NCI-H345 treated with DMSO at 0.1 percent for 48 hours (cell line): ENCODE measurements around the gene PDC.
"Not testable (repeated sequence)": the region's sequence is repeated elsewhere in the genome, so short reads cannot be mapped to it uniquely, and the experiment has no call there.

ENCODE experiments used
- DNase-seq: peaks from one replicate; lab custom pipeline; 2025; ENCODE audit not compliant: unreplicated experiment; lab: John Stamatoyannopoulos, UW

Gene PDC

DNA sequence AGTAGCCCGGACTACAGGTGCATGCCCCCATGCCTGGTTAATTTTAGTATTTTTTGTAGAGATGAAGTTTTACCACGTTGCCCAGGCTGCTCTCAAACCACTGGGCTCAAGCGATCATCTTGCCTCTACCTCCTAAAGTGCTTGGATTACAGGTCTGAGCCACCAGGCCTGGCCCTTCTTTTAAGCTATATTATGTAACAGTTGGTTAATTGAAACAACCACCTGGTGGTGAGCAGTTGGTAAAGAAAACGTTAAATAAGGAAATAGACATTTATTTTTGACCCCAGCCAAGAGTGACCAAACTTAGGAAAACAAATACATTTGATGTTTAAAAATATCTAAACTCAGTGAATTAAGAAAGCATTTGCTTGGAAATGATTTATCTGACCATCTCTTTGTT is 12.1 kb upstream of the PDC start:
- no peak for DNase-seq

DNA sequence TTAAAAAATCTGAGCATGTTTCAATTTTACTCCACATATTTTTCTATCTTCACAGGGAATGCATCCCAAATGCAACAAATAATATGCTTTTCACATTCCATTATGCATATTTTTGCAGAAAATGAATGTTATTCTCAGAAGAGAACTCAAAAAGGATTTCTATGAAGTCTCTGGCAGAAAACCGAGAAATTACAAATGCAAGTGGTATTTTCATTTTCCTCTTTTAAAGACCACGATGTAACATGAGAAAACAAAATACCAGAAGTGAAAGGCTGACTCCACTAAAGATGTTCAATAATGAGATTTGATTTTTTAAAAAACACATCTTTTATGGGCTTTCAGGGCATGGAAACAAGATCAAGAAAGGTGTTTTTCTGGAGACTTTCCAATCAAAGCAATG is 5.0 kb upstream of the PDC start:
- DNase-seq: no peak

DNA sequence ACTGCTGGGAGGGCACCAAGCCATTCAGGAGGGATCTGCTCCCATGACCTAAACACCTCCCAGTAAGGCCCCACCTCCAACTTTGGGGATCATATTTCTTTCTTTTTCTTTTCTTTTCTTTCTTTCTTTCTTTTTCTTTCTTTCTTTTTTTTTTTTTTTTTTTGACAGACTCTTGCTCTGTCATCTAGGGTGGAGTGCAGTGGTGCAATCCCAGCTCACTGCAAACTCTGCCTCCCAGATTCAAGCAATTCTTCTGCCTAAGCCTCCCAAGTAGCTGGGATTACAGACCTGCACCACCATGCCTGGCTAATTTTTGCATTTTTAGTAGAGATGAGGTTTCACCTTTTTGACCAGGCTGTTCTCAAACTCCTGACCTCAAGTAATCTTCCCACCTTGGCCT is 4.6 kb upstream of the PDC start:
- not testable (repeated sequence) for DNase-seq

DNA sequence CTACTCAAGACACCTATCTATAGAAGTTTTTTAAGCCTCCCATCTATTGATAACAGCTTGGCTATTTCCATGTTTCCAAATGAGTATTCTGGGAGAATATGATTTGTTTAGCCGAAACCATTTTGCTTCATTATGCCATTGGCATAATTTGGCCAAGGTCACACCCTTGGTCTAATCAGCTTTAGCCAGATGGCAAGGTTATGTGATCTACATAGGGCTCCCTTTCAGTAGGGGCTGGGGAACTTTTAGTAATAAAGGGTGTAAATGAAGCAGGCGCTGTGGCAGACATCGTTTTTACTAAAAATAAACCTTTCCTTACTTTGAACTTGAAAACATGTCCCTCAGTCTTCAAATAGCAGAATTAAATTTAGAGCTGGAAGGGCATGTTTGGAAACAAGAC is 3.0 kb upstream of the PDC start:
- no peak for DNase-seq

DNA sequence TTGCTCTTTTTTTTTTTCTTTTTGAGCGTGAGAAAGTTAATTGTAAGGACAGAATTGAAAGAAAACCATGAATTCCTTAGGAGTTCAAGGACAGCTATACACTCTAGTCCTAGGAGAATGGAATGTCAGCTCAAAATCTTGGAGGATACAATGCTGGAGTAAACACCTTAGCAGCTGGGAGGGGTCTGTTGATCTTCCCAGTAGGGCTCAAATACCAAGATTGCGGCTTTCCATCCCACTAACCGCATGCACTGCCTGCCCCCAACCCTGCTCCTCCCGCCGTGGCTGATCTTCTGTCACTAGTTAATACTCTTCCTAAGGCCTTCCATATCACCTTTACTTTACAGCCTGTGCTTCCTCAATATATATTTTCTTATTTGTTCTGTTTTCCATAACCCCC is 2.6 kb upstream of the PDC start:
- DNase-seq: no peak

DNA sequence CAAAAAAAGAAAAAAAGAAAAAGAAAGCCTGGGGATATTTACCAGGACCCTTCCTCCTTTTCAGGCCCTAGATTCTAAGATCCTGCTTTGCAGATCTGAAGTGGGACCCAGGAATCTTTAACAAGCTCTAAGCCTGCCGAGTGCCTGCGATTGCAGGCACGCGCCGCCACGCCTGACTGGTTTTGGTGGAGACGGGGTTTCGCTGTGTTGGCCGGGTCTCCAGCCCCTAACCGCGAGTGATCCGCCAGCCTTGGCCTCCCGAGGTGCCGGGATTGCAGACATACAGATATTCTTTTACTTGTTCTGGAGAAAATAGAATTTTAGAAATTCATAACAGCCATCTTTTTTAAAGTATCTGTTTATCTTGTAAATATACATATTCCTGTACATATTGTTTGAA is 1.8 kb downstream of the PDC start:
- DNase-seq: not testable (repeated sequence)

DNA sequence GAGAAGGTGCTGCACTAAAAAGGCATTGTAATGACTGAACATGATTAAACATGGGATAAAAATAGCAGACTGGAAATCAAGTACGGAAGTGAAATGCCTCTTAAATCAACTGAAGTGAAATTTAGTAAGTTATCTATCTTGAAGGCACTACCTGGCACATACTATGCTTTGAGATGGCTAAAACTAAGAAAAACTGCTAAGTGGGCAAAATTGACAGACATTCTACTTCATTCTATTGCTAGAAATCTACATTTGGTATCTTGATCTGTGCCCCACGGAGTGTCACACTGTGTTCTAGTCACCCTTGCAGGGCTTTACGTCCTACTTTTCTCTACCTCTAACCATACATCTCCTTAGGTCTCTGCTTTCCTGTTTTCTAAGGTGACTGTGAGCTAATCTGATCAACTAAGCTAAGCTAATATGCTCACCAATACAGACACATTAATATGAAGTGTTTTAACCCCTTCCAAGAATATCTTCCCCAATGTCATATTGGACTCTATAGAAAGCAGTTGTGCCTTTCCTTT is 4.1 kb downstream of the PDC start:
- DNase-seq: no peak

DNA sequence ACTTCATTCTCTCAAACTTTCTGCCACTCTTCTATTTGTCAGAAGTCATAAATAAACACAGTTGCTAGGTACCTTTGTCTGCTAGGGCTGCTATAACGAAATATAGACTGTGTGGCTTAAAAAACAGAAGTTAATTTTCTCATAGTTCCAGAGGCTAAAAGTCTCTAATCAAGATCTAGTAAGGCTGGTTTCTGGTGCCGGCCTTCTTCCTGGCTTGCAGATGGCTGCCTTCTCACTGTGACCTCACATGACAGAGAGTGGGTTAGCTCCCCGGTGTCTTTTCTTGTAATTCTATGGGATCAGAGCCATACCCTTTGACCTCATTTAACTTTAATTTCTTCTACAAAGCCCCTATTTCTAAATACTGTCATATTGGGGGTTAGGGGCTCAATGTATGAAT is 5.9 kb downstream of the PDC start:
- DNase-seq: no peak

DNA sequence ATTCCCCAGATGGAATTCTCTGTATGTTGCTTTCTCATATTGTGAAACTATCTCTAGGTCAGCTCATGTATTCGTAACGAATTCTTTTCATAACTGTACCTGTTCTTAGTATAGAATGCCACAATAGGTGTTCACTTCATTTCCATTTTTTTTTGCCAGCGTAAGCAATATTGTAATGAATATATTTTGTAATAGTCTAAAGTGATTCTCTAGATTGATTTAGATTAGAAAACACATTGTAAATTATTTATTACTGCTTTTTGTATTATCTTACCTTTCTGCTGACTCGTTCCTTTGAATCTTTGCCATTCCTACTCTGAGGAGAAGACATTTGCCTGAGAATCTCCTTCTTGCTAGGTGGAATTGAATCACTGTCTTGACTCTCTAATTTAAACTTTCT is 14.8 kb downstream of the PDC start:
- no peak for DNase-seq

DNA sequence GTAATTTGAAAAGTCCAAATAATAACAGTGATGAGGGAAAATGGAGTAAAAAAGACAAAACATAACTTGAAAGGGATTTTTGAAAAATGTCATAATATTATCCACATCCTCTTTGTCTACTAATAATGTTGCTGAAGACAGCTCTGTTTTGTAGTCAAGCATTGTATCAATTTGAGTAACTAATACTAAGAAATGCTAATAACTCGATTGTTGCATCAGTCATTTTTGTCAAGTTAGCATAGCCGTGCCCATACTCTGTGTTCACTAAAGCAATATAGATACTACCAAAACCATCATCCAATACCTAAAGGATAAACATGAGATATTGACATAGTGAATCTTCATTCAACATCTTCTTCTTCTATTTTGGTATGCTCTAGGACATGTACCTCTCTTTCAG is 17.3 kb downstream of the PDC start:
- no peak for DNase-seq

DNA sequence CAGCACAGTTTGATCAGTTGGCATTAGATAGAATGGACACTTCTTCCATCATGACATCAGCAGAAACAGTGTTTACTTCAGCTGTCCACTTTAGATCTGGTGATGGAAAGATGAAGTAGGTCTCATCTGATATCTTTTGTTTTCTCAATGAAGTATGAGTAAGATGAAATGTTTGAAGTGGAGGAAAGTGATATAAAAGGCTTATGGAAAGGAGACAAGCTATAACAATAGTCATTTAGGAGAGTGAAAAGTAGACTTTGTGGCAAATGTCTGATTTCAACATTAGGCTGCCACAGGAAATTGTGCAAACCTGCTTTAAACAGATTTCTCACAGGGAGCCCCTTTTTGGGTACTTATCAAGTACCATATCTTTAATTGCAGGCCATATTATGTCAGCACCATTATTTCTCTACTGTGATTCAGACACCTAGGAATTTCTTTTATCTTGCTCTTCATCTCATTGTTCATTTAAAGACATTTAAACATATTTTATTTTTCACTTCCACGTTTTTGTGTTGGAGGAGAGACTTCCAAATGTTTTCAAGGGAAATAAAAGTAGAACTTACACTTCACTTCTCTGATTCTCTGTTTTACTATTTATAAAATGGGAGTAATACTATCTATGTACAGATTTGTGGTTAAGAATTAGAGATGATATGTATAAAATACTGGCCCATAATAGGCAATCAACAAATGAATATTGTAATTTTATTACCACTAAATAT is 18.1 kb downstream of the PDC start:
- DNase-seq: no peak

DNA sequence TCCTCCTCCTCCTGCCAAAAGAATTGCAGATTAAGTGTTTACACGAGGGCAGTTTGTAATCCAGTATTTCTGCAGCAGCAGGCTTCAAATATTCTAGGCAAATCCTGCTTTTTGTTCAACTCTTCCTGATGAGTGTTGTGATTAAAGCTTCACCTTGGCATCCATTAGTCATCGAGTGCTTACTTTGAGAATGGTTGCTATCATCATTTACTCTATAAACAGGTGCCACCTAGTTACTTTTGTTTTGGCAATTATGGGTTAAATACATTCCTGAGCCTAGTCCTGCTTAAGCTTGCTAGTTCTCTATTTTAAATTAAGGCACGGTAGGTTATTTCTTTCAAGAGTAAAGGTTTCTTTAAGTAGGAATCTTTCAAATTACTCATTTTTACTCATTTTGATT is 20.3 kb downstream of the PDC start:
- no peak for DNase-seq

DNA sequence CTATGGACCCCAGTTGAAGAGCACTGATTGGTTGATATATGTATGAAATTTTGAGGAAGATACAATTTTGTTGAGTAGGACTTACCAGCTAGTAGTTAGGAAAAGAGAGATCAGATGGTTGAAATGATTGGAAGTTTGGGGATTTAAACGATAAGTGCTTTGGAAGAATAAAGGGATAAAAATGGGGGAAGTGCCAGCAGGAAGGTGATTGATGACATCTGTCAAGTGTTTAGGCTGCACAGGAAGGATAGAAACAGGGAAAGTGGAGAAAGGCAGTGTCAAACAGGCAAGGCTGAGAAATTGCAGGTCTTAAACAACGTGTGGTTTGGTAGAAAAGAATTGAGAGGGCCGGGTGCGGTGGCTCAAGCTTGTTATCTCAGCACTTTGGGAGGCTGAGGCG is 22.3 kb downstream of the PDC start:
- DNase-seq: no peak

DNA sequence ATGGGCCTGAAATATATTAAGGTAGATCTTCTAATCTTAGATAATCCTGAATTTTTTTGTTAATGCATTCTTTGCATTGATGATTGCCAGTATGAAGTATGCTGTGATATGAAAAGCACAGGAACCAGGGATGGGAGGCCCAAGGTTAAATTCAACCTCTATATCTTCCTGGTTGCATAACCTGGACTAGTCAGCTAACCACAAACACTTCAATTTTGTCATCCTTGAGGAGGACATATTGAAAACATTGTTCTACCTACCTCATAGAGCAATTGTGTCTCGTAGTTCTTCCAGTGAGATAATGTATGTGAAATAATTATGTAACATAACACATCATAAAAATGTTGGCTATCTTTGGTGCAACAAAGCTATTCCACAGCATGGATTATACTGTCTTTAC is 25.6 kb downstream of the PDC start:
- no peak for DNase-seq

DNA sequence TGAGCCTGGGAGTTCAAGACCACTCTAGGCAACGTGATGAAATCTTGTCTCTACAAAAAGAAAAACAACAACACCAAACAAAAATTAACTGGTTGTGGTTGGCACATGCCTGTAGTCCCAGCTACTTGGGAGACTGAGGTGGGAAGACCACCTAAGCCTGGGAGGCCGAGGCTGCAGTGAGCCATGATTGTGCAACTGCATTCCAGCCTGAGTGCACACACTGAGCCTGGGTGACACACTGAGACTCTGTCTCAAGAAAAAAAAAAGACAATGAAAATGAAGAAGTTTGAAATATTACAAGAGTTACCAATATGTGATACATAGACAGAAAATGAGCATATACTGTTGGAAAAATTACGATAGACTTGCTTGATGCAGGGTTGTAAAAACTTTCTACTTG is 31.9 kb downstream of the PDC start:
- DNase-seq: no peak

DNA sequence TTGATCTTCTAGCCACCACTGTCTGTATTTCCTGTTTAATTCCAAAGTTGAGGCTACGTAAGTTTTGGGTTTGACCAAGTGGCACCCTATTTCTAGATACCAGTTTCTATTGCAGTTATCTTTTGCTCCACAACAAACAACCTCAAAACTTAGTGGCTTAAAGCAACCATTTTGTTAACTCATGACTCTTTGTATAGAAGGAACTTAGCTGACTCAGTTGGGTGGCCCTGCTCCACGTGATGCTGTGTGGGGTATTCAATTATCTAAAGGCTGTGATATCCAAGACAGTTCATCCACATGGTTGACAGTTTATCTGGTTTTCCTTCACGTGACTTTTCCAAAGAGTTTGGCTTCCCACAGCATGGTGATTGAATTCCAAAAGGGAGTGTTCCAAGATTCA is 34.8 kb downstream of the PDC start:
- DNase-seq: no peak

DNA sequence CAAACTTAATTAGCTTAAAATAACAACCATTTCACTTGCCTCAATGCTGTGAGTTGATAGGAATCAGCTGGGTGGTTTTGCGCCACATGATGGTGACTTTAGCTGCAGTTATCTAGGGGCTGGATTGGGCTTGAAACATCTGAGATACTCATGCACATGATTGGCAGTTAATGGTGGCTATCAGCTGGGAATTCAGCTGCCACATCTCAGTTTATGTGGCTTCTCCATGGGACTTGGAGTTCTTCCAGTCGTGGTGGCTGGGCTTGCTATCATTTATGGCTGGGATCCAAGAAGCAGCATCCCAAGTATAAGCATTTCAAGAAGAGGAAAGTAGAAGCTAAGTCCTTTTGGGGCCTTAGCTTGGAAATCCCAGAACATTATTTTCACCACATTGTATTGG is 36.4 kb downstream of the PDC start:
- no peak for DNase-seq

DNA sequence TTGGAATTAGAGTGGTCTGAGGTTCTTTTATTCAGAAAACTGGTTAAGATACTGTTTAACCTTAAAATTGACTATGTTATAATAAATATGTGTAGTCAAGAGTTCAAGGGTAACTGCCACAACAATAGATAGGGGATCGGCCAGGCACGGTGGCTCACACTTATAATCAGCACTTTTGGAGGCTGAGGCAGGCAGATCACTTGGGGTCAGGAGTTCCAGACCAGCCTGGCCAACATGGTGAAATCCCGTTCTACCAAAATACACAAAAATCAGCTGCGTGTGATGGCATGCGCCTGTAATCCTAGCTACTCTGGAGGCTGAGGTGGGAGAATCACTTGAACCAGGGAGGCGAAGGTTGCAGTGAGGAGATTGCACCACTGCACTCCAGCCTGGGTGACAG is 39.5 kb downstream of the PDC start:
- no peak for DNase-seq

DNA sequence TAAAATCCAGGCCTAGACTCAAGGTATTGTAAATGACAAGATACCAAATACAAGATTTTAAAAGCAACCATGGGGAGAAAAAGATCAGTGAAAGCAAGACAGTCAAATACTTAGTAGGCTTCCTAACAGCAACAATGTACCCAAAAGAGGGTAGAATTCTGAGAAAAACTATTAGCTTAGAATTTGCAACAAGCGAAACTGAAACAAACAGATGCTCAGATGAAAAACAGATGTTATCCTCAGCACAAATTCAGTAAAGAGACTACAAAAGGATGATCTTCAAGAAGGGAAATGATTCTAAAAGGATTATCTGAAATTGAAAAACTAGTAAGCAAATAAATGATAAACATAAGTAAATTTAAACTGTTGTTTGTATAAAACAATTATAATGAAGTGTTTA is 40.0 kb downstream of the PDC start:
- no peak for DNase-seq

DNA sequence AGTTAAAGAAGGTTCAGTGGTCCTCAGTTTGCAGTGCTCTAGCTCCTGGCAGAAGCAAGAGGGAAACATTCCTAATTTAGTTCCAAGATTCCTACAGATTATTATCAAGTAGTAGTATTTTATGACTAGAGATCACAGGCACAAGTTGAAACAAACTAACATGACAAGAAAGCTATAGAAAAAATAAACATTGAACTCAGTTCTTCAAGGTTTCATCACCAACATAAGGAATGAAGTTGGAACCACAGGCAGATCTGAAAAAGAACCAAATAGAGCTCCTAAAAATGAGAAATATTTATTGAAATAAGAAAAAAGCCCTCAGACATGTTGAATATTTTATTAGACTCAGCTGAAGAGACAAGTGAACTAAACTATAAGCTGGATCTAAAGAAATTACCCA is 40.6 kb downstream of the PDC start:
- DNase-seq: no peak

DNA sequence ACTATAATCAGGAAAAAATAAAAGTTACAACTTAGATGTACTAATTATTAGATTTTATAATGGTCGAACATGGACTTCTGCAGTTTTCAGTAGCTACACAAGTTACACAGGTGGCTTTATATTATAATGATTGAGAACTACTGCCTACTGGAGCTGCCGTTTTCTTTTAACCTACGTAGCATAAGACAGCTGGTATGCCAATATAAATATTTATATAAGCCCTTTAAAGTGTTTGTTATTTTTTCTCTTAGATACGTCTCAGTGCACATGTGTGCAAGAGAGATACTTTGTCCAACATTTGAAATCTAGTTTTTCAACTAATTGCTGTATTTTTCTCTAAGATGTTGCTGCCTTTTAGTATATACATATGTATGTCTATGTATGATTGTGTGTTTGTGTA is 42.4 kb downstream of the PDC start:
- DNase-seq: peak; percentile 55

DNA sequence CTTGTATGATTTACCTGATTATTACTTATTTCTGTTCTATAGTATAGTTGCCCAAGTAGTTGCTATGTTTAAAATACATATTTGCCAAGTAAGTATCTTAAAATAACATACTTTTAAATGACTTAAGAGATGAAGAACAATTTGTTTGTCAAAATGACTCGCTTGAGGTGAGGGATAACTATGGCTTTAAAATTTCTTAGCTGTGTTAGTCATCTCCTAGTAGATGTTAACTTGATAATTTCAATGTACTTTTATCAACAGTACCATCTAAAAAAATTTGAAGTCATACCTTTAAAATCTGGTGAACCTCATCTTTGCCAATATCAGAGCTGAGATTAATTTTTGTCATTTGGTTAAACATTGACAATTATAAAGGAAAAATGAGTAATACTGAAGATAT is 47.6 kb downstream of the PDC start:
- no peak for DNase-seq

DNA sequence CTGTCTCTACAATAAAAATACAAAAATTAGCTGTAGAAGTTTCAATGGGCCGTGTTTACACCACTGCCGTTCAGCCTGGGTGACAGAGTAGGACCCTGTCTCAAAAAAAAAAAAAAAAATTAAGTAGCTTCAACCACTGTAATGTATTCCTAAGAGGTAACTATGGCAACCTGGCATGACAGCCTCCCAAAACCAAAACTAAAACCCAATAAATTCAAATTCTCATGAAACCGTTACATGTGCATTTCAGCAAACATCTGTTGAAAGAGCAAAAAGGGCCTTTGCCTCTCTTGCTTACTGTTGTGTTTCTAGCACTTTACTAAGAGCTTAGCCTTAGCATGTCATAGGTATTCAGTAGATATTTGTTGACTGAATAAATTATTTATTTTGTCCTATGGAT is 51.8 kb downstream of the PDC start:
- DNase-seq: no peak
